Suprapubic skin (tissue), 4 donors: ENCODE data around the gene DCTN3. TPM values are rescaled to one million over a fixed set of nuclear protein-coding genes. Genes with fewer than 3 reads are reported as not detected.

Experiments
- DNase-seq, 2 donors: peaks; one replicate each; pipeline ENCODE4 v3.0.0-alpha.2; 2019; ENCODE audit warnings: low spot score in 2 of 2
- H3K27ac ChIP-seq: fragments of 200-600 bp; sonication (generic); one replicate; pipeline ENCODE4 v1.5.1; 2019
- H3K27me3 ChIP-seq: fragments of 200-600 bp; sonication (generic); one replicate; pipeline ENCODE4 v1.5.1; 2019
- H3K36me3 ChIP-seq: fragments of 200-600 bp; sonication (generic); one replicate; pipeline ENCODE4 v1.5.1; 2019
- H3K4me1 ChIP-seq: fragments of 200-600 bp; sonication (generic); one replicate; pipeline ENCODE4 v1.5.1; 2019
- H3K4me3 ChIP-seq: fragments of 200-600 bp; sonication (generic); one replicate; pipeline ENCODE4 v1.5.1; 2019; ENCODE audit warnings: mild to moderate bottlenecking
- H3K9me3 ChIP-seq: fragments of 200-600 bp; sonication (generic); one replicate; pipeline ENCODE4 v1.5.1; 2019
- EP300 ChIP-seq: sonication (generic); formaldehyde crosslinking; IDR thresholded peaks from one replicate; pipeline ENCODE4 v1.6.1; 2017; ENCODE audit warnings: antibody characterized with exemption
- POLR2A ChIP-seq, 2 donors: fragments of 450-650 bp; IDR thresholded peaks; one replicate each; pipeline ENCODE4 v1.6.1; 2017; ENCODE audit warnings: antibody characterized with exemption in 2 of 2, mild to moderate bottlenecking in 2 of 2, moderate library complexity in 2 of 2
- POLR2AphosphoS5 ChIP-seq, 3 donors: sonication (generic); formaldehyde crosslinking; IDR thresholded peaks; one replicate each; pipeline ENCODE4 v1.6.1; 2017; ENCODE audit warnings: antibody characterized with exemption in 3 of 3
- WGBS: methylation state at CpG from one replicate; pipeline ENCODE4 v1.1.5; 2018; 5-methylcytosine and 5-hydroxymethylcytosine counted together
- total RNA-seq, 4 donors: library from RNA; depleted of rRNA; stranded (reverse); fragments of >200 nt; gene quantifications; one replicate each; pipeline ENCODE4 v1.1.0, GENCODE V29; 2016
- TF ChIP-seq, protein P1 (sequence below), 2 donors: fragments of 200-600 bp in 1 of 2; fragments of 450-650 bp in 1 of 2; sonication (generic) in 1 of 2; IDR thresholded peaks; one replicate each; pipeline ENCODE4 v1.5.1; 2016 to 2019; ENCODE audit warnings: antibody characterized with exemption in 2 of 2, mild to moderate bottlenecking in 1 of 2, moderate library complexity in 1 of 2

Gene DCTN3
- 100 to 1,000 TPM in 3 of 4 donors, 10 to 100 TPM in 1; 61.2 to 136 (median 121) TPM for total RNA-seq

DNA sequence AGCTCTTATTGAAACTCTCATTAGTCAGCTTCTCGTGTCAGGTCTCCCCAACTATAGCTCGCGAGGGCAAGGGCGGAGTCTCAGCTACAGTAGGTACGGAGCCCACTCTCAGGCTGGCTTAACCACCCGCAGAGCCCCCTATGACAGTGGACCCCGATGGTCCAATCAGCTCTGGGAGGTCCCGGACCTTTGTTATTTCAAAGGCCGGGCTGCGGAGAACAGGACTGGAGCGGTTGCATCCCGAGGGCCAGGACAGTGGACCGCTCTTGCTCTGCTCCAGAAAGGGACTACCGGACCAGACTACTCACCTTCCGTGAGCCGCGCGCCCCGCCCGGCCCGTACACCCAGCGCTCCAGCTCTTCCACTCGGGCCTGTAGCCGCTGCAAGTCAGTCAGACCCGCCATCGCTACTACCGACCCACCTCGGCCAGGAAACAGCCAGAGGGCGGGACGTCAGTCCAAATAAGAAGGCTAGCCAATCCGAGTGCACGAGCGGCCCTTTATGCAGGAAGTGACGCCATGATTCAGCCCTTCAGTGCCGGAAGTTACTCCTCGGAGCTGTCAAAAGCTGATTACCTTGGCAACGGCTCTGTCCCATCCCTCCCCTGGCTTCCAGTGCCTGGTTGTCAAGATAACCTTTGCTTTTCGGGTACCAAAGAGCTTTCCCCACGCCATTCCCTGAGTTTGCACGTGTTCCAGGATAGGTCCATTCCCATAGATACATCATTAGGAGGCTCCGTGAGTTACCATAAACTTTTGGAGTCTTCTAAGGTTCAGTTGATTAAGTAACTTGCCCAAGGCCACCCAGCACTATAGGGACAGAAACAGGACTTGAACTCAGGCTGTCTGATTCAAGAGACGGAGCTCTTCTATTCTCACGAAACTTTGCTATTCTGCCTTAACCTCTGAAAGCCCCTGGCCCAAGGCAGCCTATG is at the start of gene DCTN3:
DCTN3 (minus strand) TSS at position 435 of the 934 bp plus-strand sequence; CDS start at position 404, 31 bp downstream.
- H3K4me3 ChIP-seq = peak within 1 kb of the TSS; percentile 84
- H3K27ac ChIP-seq = peak within 1 kb of the TSS; percentile 25
- H3K9me3 ChIP-seq = no peaks in the 10 kb centered on the region
- peaks cover 39% of the 10 kb centered on the region for H3K4me1 ChIP-seq
- WGBS = 16% methylated on average over 11 of the region's 43 CpGs
- H3K36me3 ChIP-seq = peaks cover 32% of the 10 kb centered on the region
- TF ChIP-seq EP300 = no peak
- TF ChIP-seq POLR2AphosphoS5 (IDR thresholded peaks at IDR 0.05) = peak in 1 of 3 donors; percentile 53
- peak; percentile 96 to 97 for DNase-seq
- peaks cover 29% of the 10 kb centered on the region for H3K27me3 ChIP-seq

DNA sequence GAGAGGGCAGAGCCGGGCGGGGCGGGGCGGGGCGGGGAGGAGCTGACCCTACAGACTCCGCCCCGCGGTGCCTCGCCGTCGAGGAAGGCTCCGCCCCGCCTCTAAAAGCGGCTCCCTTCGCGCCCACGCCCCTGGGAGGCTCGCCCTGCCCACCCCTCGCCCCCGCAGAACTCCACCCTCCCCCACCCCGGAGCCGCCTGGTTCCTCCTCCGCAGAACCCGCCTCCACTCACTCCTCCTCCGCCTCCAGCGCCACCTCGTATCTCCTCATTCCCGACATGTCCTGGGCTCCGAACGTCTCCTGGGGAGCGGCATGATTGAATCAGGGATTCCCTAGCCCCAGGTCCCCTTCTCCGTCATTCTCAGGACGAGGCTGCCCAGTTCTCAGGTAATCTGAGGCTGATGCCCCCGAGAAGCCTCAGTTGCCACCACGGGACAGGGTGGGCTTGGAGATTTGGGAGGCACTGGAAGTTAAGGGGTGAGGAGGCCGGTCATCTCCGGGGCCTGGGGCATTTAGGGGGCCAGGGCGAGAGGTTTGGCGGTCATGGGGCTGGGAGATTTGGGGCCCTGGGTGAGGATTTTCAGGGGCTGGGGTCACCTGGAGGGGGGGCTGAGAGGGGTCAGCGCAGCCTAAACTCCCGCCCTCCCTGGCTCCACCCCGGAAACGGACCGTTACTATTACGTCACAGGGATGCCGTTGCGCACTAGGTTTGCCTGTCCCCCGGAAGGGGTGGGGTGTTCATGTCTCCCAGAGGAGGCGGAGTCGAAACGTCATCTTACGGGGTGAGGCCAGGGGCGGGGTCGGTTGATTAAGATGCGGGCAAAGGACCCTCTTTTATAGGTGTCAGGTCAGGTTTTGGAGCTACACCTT is 45.3 kb upstream of the DCTN3 start:
- Histone ChIP-seq H3K27ac (peak overlapping the region; percentile 94), H3K9me3 (no peaks in the 10 kb centered on the region), H3K4me3 (peak overlapping the region; percentile 62), H3K27me3 (no peaks in the 10 kb centered on the region), H3K36me3 (peaks cover 18% of the 10 kb centered on the region), H3K4me1 (peaks cover 62% of the 10 kb centered on the region)
- TF ChIP-seq, protein P1, sequence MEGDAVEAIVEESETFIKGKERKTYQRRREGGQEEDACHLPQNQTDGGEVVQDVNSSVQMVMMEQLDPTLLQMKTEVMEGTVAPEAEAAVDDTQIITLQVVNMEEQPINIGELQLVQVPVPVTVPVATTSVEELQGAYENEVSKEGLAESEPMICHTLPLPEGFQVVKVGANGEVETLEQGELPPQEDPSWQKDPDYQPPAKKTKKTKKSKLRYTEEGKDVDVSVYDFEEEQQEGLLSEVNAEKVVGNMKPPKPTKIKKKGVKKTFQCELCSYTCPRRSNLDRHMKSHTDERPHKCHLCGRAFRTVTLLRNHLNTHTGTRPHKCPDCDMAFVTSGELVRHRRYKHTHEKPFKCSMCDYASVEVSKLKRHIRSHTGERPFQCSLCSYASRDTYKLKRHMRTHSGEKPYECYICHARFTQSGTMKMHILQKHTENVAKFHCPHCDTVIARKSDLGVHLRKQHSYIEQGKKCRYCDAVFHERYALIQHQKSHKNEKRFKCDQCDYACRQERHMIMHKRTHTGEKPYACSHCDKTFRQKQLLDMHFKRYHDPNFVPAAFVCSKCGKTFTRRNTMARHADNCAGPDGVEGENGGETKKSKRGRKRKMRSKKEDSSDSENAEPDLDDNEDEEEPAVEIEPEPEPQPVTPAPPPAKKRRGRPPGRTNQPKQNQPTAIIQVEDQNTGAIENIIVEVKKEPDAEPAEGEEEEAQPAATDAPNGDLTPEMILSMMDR (IDR thresholded peaks at IDR 0.05) = no peak
- TF ChIP-seq POLR2A (IDR thresholded peaks at IDR 0.05) = peak; percentile 73 to 87
- TF ChIP-seq POLR2AphosphoS5 (IDR thresholded peaks at IDR 0.05) = peak; percentile 27 to 79 (median 63)
- 1% methylated on average over 48 of the region's 55 CpGs for WGBS
- peak; percentile 98 to 99 for DNase-seq

DNA sequence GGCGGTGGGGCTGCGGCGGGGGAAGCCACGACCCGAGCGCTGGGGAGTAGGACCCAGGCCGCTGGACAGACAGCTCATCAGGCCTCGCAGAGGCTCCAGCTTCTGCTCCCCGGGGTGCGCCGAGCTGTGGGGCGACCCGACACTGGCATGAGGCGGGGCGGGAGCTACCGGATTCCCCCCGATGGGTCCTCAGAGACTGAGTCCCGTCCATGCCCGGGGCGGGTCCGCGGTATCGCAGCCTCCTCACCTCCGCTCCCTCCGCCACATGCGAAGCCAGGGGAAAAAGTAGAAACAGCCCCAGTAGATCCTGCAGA is 44.7 kb upstream of the DCTN3 start:
- no peak for DNase-seq
- Histone ChIP-seq H3K27me3 (no peaks in the 10 kb centered on the region), H3K36me3 (peaks cover 24% of the 10 kb centered on the region), H3K4me3 (peak overlapping the region; percentile 62), H3K4me1 (peaks cover 63% of the 10 kb centered on the region), H3K27ac (peak overlapping the region; percentile 94), H3K9me3 (no peaks in the 10 kb centered on the region)
- TF ChIP-seq EP300 (no peak), POLR2A (IDR thresholded peaks at IDR 0.05) (no peak), POLR2AphosphoS5 (IDR thresholded peaks at IDR 0.05) (no peak)
- TF ChIP-seq, protein P1 (IDR thresholded peaks at IDR 0.05) = no peak
- WGBS = no CpG with 5 or more reads among the region's 26 CpGs

DNA sequence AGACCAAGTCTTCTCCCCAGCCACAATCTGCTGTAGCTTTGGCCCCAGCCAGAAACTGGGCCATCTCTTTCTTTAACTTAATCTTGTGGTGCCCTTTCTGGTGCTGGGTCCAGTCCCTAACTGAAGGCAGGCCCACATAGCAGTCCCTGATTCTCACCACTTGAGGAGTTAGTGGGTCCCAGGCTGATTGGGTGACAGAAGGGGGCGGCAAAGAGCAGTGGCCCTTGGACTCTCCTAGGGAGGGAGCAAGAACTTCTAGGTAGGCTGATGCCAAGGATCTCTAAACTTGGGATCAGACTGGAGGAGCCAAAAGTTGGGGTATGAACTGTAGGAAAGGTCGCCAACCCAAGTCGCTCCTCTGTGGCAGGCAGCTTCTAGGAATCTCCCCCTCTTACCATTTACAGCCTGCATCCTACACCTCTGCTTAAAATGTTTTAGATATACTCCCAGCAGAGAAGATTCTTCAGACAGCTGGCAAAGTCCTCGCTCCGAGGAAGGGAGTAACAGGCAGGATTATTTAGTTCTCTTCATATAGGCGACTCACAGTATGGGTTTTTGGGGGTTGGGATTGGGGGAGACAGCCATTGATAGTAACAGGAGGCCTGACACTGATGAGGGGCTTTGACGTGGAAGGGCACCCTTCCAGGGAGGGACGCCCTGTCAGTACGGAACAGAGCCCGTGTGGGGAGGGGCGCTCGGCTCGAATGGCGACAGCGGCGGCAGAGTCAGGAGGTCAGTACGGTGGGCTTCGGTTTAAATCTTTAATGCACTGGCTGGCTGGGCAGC is 44.2 kb upstream of the DCTN3 start:
- TF ChIP-seq, protein P1 (IDR thresholded peaks at IDR 0.05) = peak; percentile 83 to 87
- no peak for TF ChIP-seq POLR2AphosphoS5 (IDR thresholded peaks at IDR 0.05)
- H3K4me1 ChIP-seq = peaks cover 69% of the 10 kb centered on the region
- peak overlapping the region; percentile 62 for H3K4me3 ChIP-seq
- no peaks in the 10 kb centered on the region for H3K9me3 ChIP-seq
- H3K27ac ChIP-seq = peak overlapping the region; percentile 94
- DNase-seq = peak; percentile 91 to 92
- no peaks in the 10 kb centered on the region for H3K27me3 ChIP-seq
- 17% methylated on average over 10 of the region's 18 CpGs for WGBS
- H3K36me3 ChIP-seq = peaks cover 27% of the 10 kb centered on the region

DNA sequence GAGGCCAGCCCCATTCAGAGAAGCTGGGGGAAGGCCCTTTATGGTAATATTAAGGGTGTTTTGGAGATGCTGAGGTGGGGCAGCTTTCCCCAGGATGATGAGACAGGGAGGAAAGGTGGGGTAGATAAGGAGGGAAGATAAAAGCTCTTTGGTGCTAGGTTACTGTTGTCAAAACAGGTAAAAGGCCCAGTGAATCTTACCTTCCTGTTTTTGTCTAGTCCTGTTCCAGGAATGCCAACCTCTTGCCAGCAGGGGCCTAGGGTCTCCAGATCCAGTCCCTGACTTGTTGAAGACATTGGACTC is 43.0 kb upstream of the DCTN3 start:
- H3K4me1 ChIP-seq = peaks cover 73% of the 10 kb centered on the region
- H3K27ac ChIP-seq = peak overlapping the region; percentile 94
- no peak for DNase-seq

More for the DNA sequence above, 43.0 kb upstream of the DCTN3 start:
- H3K36me3 ChIP-seq = peaks cover 24% of the 10 kb centered on the region
- TF ChIP-seq, protein P1 (IDR thresholded peaks at IDR 0.05) = no peak
- no peak for TF ChIP-seq EP300
- TF ChIP-seq POLR2AphosphoS5 (IDR thresholded peaks at IDR 0.05) = no peak
- no peak for TF ChIP-seq POLR2A (IDR thresholded peaks at IDR 0.05)
- H3K9me3 ChIP-seq = no peaks in the 10 kb centered on the region
- no peaks in the 10 kb centered on the region for H3K27me3 ChIP-seq
- H3K4me3 ChIP-seq = no peak overlapping the region
